HG02759 (cell line): ENCODE results near the gene HUNK.

Source experiments
- ATAC-seq: cut with Tn5 transposase; IDR thresholded peaks from one replicate; pipeline ENCODE4 v1.9.1; 2021; ENCODE audit warnings: mild to moderate bottlenecking, moderate library complexity; ENCODE audit not compliant: unreplicated experiment

HUNK gene

GRCh38 chr21:31917108-31917507 is 44.3 kb downstream of the HUNK start:
- ATAC-seq = no peak

GRCh38 chr21:31918250-31918775 is 45.5 kb downstream of the HUNK start:
- no peak for ATAC-seq

- no peak for ATAC-seq
Observed at GRCh38 chr21:31920275-31920674, 47.5 kb downstream of the HUNK start.

GRCh38 chr21:31921079-31921478 is 48.3 kb downstream of the HUNK start:
- ATAC-seq = no peak

DNA sequence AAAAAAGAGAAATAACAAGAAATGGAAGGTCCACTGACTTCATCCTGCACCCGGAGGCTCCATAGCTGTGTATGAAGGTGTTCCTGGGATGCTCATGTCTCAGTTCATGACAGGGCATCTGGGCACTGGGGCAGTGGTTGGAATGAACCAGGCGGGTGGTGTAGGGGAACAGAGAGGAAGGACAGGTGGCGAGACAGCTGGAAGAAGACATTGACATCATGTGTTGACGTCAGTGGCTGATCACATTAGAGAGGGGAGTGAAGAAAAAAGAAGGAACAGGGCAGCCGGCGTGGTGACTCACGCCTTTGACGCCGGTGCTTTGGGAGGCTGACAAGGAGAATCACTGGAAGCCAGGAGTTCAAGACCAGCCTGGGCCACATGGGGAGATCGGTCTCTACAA is 50.1 kb downstream of the HUNK start:
- ATAC-seq = no peak

DNA sequence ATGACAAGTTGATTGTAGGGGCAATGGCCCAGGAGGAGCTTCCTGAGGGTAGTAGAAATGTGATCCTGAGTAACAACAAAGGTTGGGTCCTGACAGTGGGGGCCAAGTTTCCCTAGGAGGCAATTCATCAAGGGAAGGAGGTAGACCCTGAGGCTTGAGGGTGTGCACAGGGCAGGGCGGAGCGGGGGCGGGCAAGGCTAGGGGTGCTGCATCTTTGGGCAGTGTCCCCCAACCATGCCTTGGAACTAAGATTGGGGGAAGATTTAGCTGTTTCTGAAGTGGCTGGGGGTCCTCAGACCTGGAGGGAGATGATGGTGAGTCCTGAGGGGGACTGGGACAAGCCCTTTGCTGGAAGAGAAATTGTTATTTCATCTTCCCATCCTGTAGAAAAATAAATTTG is 50.9 kb downstream of the HUNK start:
- ATAC-seq = no peak

- no peak for ATAC-seq
Observed at GRCh38 chr21:31924548-31924947, 51.7 kb downstream of the HUNK start.

- ATAC-seq = no peak
Observed at GRCh38 chr21:31926498-31926897, 53.7 kb downstream of the HUNK start.

DNA sequence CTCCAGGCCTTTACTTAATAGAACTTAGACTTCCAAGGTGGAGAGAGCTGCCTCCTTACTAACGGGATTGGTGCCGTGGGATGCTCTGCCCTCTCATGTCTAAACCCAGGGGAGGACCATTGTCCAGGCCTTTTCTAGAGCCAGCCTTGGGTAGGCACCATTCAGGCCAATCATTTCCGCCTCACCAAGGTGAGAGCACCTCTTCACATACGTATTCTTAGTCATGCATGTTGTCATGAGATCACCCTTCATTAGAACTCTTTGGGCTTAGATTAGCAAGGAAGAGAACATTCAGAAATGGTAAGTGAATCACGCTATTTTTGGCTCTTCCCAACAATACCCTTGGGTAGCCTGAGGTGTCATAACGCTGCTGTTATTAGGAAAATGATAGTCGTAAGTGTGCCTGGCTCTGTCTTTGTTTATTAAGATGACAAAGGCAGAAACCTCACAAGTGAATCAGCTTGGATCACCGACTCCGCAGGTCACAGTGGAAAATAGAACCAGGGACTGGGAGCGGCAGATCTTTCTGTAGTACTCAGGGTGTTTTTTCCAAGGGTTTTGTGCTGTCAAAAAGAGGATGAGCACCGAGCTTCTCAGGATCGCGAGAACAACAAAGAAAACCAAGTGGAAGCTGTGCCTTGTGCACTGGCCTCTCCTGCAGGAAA is 55.0 kb downstream of the HUNK start:
- ATAC-seq = no peak

DNA sequence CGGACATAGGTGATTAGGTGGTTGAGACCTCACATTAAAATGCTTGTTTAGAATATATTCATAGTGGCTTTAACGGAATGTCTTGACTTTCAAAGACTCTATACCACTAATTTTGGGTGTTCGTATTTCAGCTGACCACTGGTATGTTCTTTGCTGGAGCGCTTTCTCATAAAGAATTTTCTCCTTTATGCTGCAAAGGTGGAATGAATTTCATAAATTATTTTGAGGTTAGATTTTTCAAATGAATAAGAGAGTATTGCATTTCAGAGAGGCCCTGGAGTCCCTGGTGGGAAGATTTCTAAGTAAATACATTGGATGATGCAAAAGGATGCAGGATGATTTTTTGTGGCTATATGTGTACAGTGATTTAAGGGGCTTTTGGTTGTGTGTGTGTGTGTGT is 55.8 kb downstream of the HUNK start:
- ATAC-seq = no peak

DNA sequence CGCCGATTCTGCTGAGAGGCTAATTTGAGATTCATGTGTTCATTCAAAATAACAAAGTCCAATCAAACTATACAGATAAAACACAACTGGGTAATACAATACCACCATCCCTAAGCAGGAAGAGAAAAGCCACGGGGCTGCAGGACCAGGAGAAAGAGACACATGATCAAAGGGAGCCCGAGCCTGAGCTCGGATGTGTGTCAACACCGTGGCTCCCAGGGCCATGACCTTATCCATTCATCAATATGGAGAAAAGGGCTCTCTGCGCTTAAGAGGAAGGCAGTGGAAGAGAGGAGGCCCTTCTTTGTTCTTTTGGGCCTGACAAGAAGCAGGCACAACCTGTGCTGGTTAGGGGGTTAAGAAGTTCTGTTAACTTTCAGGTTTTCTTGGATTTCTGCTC is 56.7 kb downstream of the HUNK start:
- no peak for ATAC-seq

GRCh38 chr21:31930001-31930400 is 57.2 kb downstream of the HUNK start:
- ATAC-seq = no peak

- no peak for ATAC-seq
Observed at GRCh38 chr21:31931644-31932469, 59.0 kb downstream of the HUNK start.

- ATAC-seq = no peak
Observed at GRCh38 chr21:31932470-31932764, 59.6 kb downstream of the HUNK start.

- no peak for ATAC-seq
Observed at GRCh38 chr21:31937303-31937702, 64.5 kb downstream of the HUNK start.

DNA sequence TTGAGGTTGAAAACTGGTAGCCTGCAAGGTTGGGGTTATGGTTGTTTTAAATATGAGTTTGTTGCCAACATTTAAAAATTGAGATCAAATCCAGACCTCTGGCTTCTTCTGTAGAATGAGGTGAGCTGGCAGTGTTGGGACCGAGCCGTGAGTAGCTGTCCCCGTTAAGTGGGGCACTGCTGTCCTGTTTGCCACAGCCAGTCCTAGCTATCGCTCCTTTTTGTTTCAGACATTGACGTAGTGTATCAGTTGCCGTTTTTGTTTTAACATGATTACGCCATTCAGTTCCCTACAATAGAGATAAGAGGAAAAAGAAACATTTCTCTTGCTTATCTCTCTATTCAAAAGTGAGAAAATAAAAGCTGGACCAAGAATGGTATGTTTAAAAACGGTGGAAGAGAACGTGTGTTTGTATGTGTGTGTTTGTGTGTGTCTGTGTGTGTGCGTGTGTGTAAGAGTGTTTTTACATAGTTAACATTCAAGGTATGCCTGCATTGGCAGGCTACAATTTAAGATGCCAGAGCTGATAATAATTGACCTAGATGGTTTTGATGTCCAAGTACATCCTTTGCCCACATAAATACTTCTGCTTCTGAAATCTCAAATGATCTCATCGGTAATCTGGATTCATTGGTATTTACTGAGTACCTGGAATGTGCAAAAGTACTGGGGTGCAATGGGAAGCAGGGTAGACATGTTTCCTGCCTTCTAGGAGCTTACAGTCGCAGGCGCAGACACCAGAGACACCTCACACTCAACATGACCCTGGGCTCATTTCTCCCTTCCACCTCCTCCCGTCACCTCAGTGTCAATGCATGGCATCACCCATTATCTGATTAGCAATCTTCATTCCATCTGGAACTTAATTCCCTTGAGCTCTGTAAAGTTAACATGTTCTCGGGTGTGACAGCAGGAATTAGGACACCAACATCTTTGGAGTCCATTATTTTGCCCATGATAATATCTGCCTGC is 65.8 kb downstream of the HUNK start:
- no peak for ATAC-seq

GRCh38 chr21:31941694-31942093 is 68.9 kb downstream of the HUNK start:
- no peak for ATAC-seq

GRCh38 chr21:31943561-31943960 is 70.7 kb downstream of the HUNK start:
- ATAC-seq = no peak

DNA sequence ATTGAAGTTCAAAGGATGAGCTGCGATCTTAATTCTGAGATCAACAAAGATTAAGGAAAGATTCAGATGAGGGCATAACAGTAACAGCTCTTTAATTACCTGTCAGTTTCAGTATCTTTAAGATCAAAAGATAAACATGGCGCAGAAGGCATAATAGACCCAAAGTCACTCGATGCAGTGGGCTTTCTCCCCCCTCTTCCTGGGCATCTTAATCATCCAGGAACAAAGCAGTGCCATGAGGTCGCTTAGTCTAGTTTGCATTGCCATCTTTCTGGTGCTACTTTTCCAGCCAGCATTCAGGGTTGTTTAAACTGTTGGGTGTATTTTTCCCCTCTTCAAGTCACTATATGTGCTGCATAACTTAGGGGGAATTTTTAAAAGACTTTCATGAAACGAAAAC is 72.3 kb downstream of the HUNK start:
- ATAC-seq = no peak

GRCh38 chr21:31945546-31945945 is 72.7 kb downstream of the HUNK start:
- ATAC-seq = no peak

DNA sequence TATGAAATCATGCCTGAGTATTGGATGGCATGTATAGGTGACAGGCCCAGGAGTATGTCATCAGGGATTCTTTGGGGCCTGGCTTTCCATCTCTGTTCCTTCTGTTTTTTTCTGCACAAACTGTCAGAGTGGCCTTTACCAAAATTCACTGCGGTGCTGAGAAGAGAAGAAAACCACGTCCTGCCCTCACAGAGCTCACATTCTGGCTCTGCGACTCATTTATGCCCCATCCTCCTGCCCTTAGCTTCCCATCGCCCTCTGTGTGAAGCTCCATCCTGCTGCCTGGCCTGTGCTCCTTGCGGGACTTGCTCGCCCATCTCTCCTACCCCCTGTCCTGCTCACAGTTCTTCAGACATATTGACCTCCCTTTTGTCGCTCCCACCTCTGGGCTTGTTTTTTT is 73.4 kb downstream of the HUNK start:
- ATAC-seq = no peak
